IMR-90 (cell line): Measurements from ENCODE around the gene SRPX2. TPM values are rescaled to one million over a fixed set of nuclear protein-coding genes. Genes with fewer than 3 reads are reported as not detected.

ENCODE experiments used
- ATAC-seq: fragments of 200-7000 bp; cut with Tn5 transposase; 2 replicates; pipeline ENCODE4 v1.9.1; 2020; ENCODE audit warnings: low read depth, mild to moderate bottlenecking, moderate library complexity
- BruUV-seq: library from RNA; stranded (reverse); fragments of 400-500 nt; replicated peaks from 2 replicates; lab custom pipeline; 2021; lab: Mats Ljungman, UMichigan
- CTCF ChIA-PET: fragments of 300-600 bp; formaldehyde crosslinking; extraction: SDS; loops from one replicate; lab custom pipeline; 2021; ENCODE audit warnings: antibody characterized with exemption; lab: Yijun Ruan, JAX
- POLR2A ChIA-PET: fragments of 300-600 bp; sonication (Branson Sonifier 250); formaldehyde crosslinking; loops from one replicate; lab custom pipeline; 2022; ENCODE audit warnings: antibody characterized with exemption; ENCODE audit not compliant: unreplicated experiment; lab: Charles Lee
- DNase-seq: peaks from one replicate; pipeline ENCODE4 v3.0.0; 2013
- H2AFZ ChIP-seq: replicated peaks from 2 replicates; pipeline ENCODE3; 2013; ENCODE audit warnings: low read length, mild to moderate bottlenecking; ENCODE audit not compliant: poor library complexity
- H2AK5ac ChIP-seq: 2 replicates; pipeline ENCODE4 v1.6.1; 2013; ENCODE audit warnings: low read depth, low read length, inconsistent platforms
- H2AK9ac ChIP-seq: replicated peaks from 2 replicates; pipeline ENCODE3; 2013; ENCODE audit warnings: mild to moderate bottlenecking, low read depth, low read length, moderate library complexity; ENCODE audit not compliant: poor library complexity
- H2BK120ac ChIP-seq: 2 replicates; pipeline ENCODE4 v1.6.1; 2013; ENCODE audit warnings: low read depth, low read length, inconsistent platforms
- H2BK15ac ChIP-seq: 3 replicates; pipeline ENCODE4 v1.6.1; 2013; ENCODE audit warnings: low read depth, low read length, inconsistent platforms
- H2BK20ac ChIP-seq: 2 replicates; pipeline ENCODE4 v1.6.1; 2013; ENCODE audit warnings: low read depth, mild to moderate bottlenecking, inconsistent platforms, low read length, moderate library complexity
- H2BK5ac ChIP-seq: 2 replicates; pipeline ENCODE4 v1.6.1; 2013; ENCODE audit warnings: mild to moderate bottlenecking, low read depth, low read length, inconsistent platforms; ENCODE audit not compliant: poor library complexity, severe bottlenecking
- H3K14ac ChIP-seq: replicated peaks from 2 replicates; pipeline ENCODE4 v1.6.1; 2013; ENCODE audit warnings: low read depth, low read length, inconsistent platforms
- H3K18ac ChIP-seq: 2 replicates; pipeline ENCODE4 v1.6.1; 2013; ENCODE audit warnings: low read depth, low read length, control low read depth
- H3K23ac ChIP-seq: 2 replicates; pipeline ENCODE4 v1.6.1; 2013; ENCODE audit warnings: low read depth, low read length, inconsistent platforms
- H3K27ac ChIP-seq: 2 replicates; pipeline ENCODE4 v1.5.1; 2013; ENCODE audit warnings: mild to moderate bottlenecking, control low read depth, low read length; ENCODE audit not compliant: insufficient read depth
- H3K27me3 ChIP-seq: 2 replicates; pipeline ENCODE4 v1.6.1; 2013; ENCODE audit warnings: low read length; ENCODE audit not compliant: control insufficient read depth, insufficient read depth
- H3K36me3 ChIP-seq: 2 replicates; pipeline ENCODE4 v1.6.1; 2013; ENCODE audit warnings: low read length, mixed read lengths; ENCODE audit not compliant: control insufficient read depth, insufficient read depth
- H3K4ac ChIP-seq: 2 replicates; pipeline ENCODE4 v1.6.1; 2013; ENCODE audit warnings: low read depth, low read length, inconsistent platforms
- H3K4me1 ChIP-seq: 2 replicates; pipeline ENCODE4 v1.6.1; 2013; ENCODE audit warnings: low read length, mixed read lengths; ENCODE audit not compliant: control insufficient read depth, insufficient read depth
- H3K4me2 ChIP-seq: 2 replicates; pipeline ENCODE4 v1.6.1; 2013; ENCODE audit warnings: low read depth, mild to moderate bottlenecking, control low read depth, low read length, moderate library complexity
- H3K4me3 ChIP-seq: 2 replicates; pipeline ENCODE4 v1.5.1; 2013; ENCODE audit warnings: low read depth, mild to moderate bottlenecking, control low read depth, low read length, moderate library complexity; ENCODE audit not compliant: insufficient read depth
- H3K56ac ChIP-seq: 2 replicates; pipeline ENCODE4 v1.6.1; 2013; ENCODE audit warnings: low read length, inconsistent platforms; ENCODE audit not compliant: insufficient read depth; ENCODE audit errors: extremely low read depth
- H3K79me1 ChIP-seq, 2 experiments: 2 replicates each; pipeline ENCODE4 v1.6.1; 2013; ENCODE audit warnings: low read length in 2 of 2, inconsistent platforms in 1 of 2, low read depth in 1 of 2
- H3K9ac ChIP-seq: 2 replicates; pipeline ENCODE4 v1.6.1; 2013; ENCODE audit warnings: low read depth, low read length, control low read depth
- H3K9me1 ChIP-seq: 2 replicates; pipeline ENCODE4 v1.6.1; 2013; ENCODE audit warnings: low read length, inconsistent platforms; ENCODE audit not compliant: insufficient read depth
- H3K9me3 ChIP-seq: 2 replicates; pipeline ENCODE4 v1.6.1; 2013; ENCODE audit warnings: low read length; ENCODE audit not compliant: control insufficient read depth, insufficient read depth
- H4K20me1 ChIP-seq: 2 replicates; pipeline ENCODE4 v1.6.1; 2013; ENCODE audit warnings: low read length, inconsistent platforms; ENCODE audit not compliant: insufficient read depth
- H4K5ac ChIP-seq: 2 replicates; pipeline ENCODE4 v1.6.1; 2013; ENCODE audit warnings: mild to moderate bottlenecking, low read depth, low read length, control low read depth
- H4K8ac ChIP-seq, 2 experiments: 2 replicates each; pipeline ENCODE4 v1.6.1; 2013; ENCODE audit warnings: low read depth in 2 of 2, low read length in 2 of 2, control low read depth in 1 of 2, inconsistent platforms in 1 of 2
- H4K91ac ChIP-seq: 2 replicates; pipeline ENCODE4 v1.6.1; 2013; ENCODE audit warnings: low read depth, low read length, inconsistent platforms; ENCODE audit not compliant: insufficient read depth
- CHD1 ChIP-seq: IDR thresholded peaks from 2 replicates; pipeline ENCODE4 v1.6.1; 2012; ENCODE audit warnings: low read depth, low read length, improper control_type of control experiment
- ELK1 ChIP-seq: fragments of 150-350 bp; IDR thresholded peaks from 2 replicates; pipeline ENCODE4 v1.6.1; 2016; ENCODE audit warnings: low read depth, mild to moderate bottlenecking, low read length, moderate library complexity, borderline replicate concordance
- FOS ChIP-seq: fragments of 150-350 bp; IDR thresholded peaks from 2 replicates; pipeline ENCODE4 v1.6.1; 2016; ENCODE audit warnings: low read depth, low read length
- RFX5 ChIP-seq: IDR thresholded peaks from 2 replicates; pipeline ENCODE4 v1.8.0; 2012; ENCODE audit warnings: low read depth, mild to moderate bottlenecking, low read length, moderate library complexity
- SMC3 ChIP-seq: fragments of 150-350 bp; IDR thresholded peaks from 2 replicates; pipeline ENCODE4 v1.6.1; 2016; ENCODE audit warnings: low read depth, mild to moderate bottlenecking, antibody characterized with exemption, low read length, moderate library complexity
- WGBS, 2 experiments: methylation state at CpG; one replicate each; pipeline versions ENCODE4 v1.1.5 to v1.1.7; 2013; ENCODE audit warnings: missing lambda C conversion rate in 2 of 2; ENCODE audit not compliant: insufficient read length in 1 of 2; ENCODE audit errors: extremely low coverage in 2 of 2; 5-methylcytosine and 5-hydroxymethylcytosine counted together
- dilution Hi-C: fragments of 300-500 bp; cut with HindIII; formaldehyde crosslinking; loops from one replicate; pipeline ENCODE4 v1.14.3; 2018; ENCODE audit warnings: low sequenced_read_pairs; ENCODE audit not compliant: unreplicated experiment
- in situ Hi-C: fragments of 300-500 bp; cut with MboI; formaldehyde crosslinking; loops from 3 replicates; pipeline ENCODE4 v1.14.3; 2019; ENCODE audit warnings: low sequenced_read_pairs, inconsistent platforms, mixed read lengths
- intact Hi-C: fragments of 100-400 bp; cut with micrococcal nuclease; formaldehyde crosslinking; loops from 2 replicates; pipeline ENCODE4 v1.10.0; 2022
- polyA plus RNA-seq, 3 experiments: library from polyadenylated mRNA; depleted of rRNA; stranded (reverse); fragments of >200 nt; gene quantifications; 2 replicates each; pipeline ENCODE4 v1.2.3, GENCODE V29; 2012; ENCODE audit warnings: low replicate concordance in 1 of 3
- total RNA-seq: library from RNA; depleted of rRNA; stranded (reverse); fragments of >200 nt; gene quantifications from 2 replicates; pipeline ENCODE4 v1.2.3, GENCODE V29; 2012

Gene SRPX2
- total and polyA plus RNA-seq, 2 of the 4 experiments (the other 2 are of a cell fraction) = 20.6 to 43.1 TPM

GRCh38 chrX:100625985-100626491 is 18.0 kb upstream of the SRPX2 start:
- no CpG with 5 or more reads among the region's 5 CpGs for WGBS, 2 experiments
- no TSS peak for BruUV-seq
- Histone ChIP-seq H2BK5ac (no peak overlapping the region), H3K4me2 (no peak overlapping the region), H3K27me3 (no peaks in the 10 kb centered on the region; the same call in 1 of the 2 replicates), H2AFZ (no peak overlapping the region), H3K27ac (no peak overlapping the region), H4K5ac (no peak overlapping the region), H4K91ac (no peak overlapping the region), H3K9me1 (no peaks in the 10 kb centered on the region), H3K4me1 (no peaks in the 10 kb centered on the region), H4K8ac (no peak overlapping the region), H3K18ac (no peak overlapping the region), H3K14ac (no peak overlapping the region), H2BK120ac (no peak overlapping the region), H3K4me3 (no peak overlapping the region), H3K4ac (no peak overlapping the region), H4K20me1 (no peaks in the 10 kb centered on the region), H2AK9ac (no peak overlapping the region), H3K56ac (no peak overlapping the region), H2BK15ac (no peak overlapping the region), H2AK5ac (no peak overlapping the region), H3K23ac (no peak overlapping the region), H3K9ac (no peak overlapping the region), H2BK20ac (no peak overlapping the region), H3K36me3 (no peaks in the 10 kb centered on the region; the same call in 1 of the 2 replicates), H3K9me3 (no peaks in the 10 kb centered on the region), H3K79me1 (no peaks in the 10 kb centered on the region)
- no peak for DNase-seq
- CTCF ChIA-PET = interaction anchor here (1.8 kb wide), 1 partner anchor 11 kb away, joined by 9 read pairs; no protein-coding TSS in a partner anchor
- in situ Hi-C loops (no loop called here), dilution Hi-C loops (no loop called here), intact Hi-C loops (no loop called here)
- ATAC-seq = no peak
- TF ChIP-seq FOS (no peak), SMC3 (no peak), ELK1 (no peak), RFX5 (no peak), CHD1 (no peak)
- POLR2A ChIA-PET = no interaction called here
